Lung (tissue), 12 donors: ENCODE data around the gene SH2D1A. TPM values are rescaled to one million over a fixed set of nuclear protein-coding genes. Genes with fewer than 3 reads are reported as not detected.

ENCODE experiments used
- ATAC-seq: fragments of 200-7000 bp; cut with Tn5 transposase; one replicate; pipeline ENCODE4 v1.9.1; 2020; ENCODE audit warnings: moderate number of reproducible peaks; ENCODE audit not compliant: insufficient read depth, low FRiP score
- DNase-seq, 3 donors: peaks; one replicate each; pipeline ENCODE4 v3.0.0-alpha.2; 2013 to 2017
- H3K27ac ChIP-seq, 2 donors: one replicate each; pipeline ENCODE4 v1.5.1; 2013; ENCODE audit warnings: mild to moderate bottlenecking in 2 of 2, moderate library complexity in 2 of 2, control low read depth in 1 of 2, inconsistent platforms in 1 of 2, low read depth in 1 of 2, low read length in 1 of 2
- H3K27me3 ChIP-seq, 3 donors: one replicate each; pipeline ENCODE4 v1.5.1; 2013; ENCODE audit warnings: low read length in 2 of 3; ENCODE audit not compliant: control insufficient read depth in 3 of 3, insufficient read depth in 3 of 3
- H3K36me3 ChIP-seq, 4 donors: one replicate each; pipeline ENCODE4 v1.5.1; 2013; ENCODE audit warnings: low read length in 4 of 4, mild to moderate bottlenecking in 1 of 4, moderate library complexity in 1 of 4; ENCODE audit not compliant: control insufficient read depth in 4 of 4, insufficient read depth in 4 of 4
- H3K4me1 ChIP-seq, 5 donors: one replicate each; pipeline ENCODE4 v1.5.1; 2013; ENCODE audit warnings: low read length in 5 of 5, mild to moderate bottlenecking in 2 of 5, moderate library complexity in 1 of 5; ENCODE audit not compliant: control insufficient read depth in 5 of 5, insufficient read depth in 5 of 5
- H3K4me3 ChIP-seq: one replicate; pipeline ENCODE4 v1.5.1; 2013; ENCODE audit warnings: mild to moderate bottlenecking, control low read depth, moderate library complexity
- H3K9ac ChIP-seq, 2 donors: one replicate each; pipeline ENCODE4 v1.5.1; 2013; ENCODE audit warnings: low read length in 2 of 2, control low read depth in 1 of 2; ENCODE audit not compliant: insufficient read depth in 1 of 2
- H3K9me3 ChIP-seq, 4 donors: one replicate each; pipeline ENCODE4 v1.5.1; 2013; ENCODE audit warnings: low read length in 3 of 4, mild to moderate bottlenecking in 1 of 4, moderate library complexity in 1 of 4; ENCODE audit not compliant: control insufficient read depth in 4 of 4, insufficient read depth in 3 of 4
- CTCF ChIP-seq: IDR thresholded peaks from 2 replicates; pipeline ENCODE4 v1.5.1; 2012; ENCODE audit warnings: mild to moderate bottlenecking; ENCODE audit errors: control extremely low read depth, extremely low read depth
- WGBS, 2 donors: extraction: QIAGEN DNeasy Blood & Tissue Kit; methylation state at CpG; one replicate each; pipeline ENCODE4 v1.1.7; 2013; 5-methylcytosine and 5-hydroxymethylcytosine counted together
- polyA plus RNA-seq, 2 donors: library from polyadenylated mRNA; stranded (reverse); fragments of 200-250 nt; gene quantifications; one replicate each; pipeline ENCODE4 v1.2.1, GENCODE V29; 2013
- total RNA-seq, 2 donors: library from RNA; depleted of rRNA in 1 of 2; stranded (reverse); fragments of >200 nt in 1 of 2; gene quantifications; one replicate each; pipeline ENCODE4 v1.2.1, GENCODE V29; 2014 to 2021
- donor health status: control.
- donor health status: control.
- donor health status: Bipolar disorder and iron deficiency.
- donor health status: healthy.
- donor health status: DM: yes; HTN: yes; CAD: no.

Gene SH2D1A
- total and polyA plus RNA-seq, 4 donors: 0.46 to 2.3 (median 0.91) TPM

GRCh38 chrX:124343016-124343415 is 3.3 kb upstream of the SH2D1A start:
- H3K27ac ChIP-seq: no peak overlapping the region
- no peaks in the 10 kb centered on the region for H3K4me1 ChIP-seq
- no peaks in the 10 kb centered on the region for H3K36me3 ChIP-seq
- H3K9me3 ChIP-seq: no peaks in the 10 kb centered on the region
- H3K9ac ChIP-seq: no peak overlapping the region
- DNase-seq (no peak), ATAC-seq (no peak)
- peaks cover 0 to 6% (median 0%) of the 10 kb centered on the region in 3 donors for H3K27me3 ChIP-seq
- H3K4me3 ChIP-seq: no peak overlapping the region
- TF ChIP-seq CTCF: no peak

- DNase-seq (no peak), ATAC-seq (no peak)
- H3K36me3 ChIP-seq: no peaks in the 10 kb centered on the region
- H3K27ac ChIP-seq: no peak overlapping the region
- WGBS, 2 donors: 63 to 71% methylated on average over 4 of the region's 4 CpGs
- no peaks in the 10 kb centered on the region for H3K4me1 ChIP-seq
- H3K9ac ChIP-seq: no peak overlapping the region
- no peak overlapping the region for H3K4me3 ChIP-seq
- no peak for TF ChIP-seq CTCF
- H3K9me3 ChIP-seq: no peaks in the 10 kb centered on the region
- peaks cover 0 to 7% (median 0%) of the 10 kb centered on the region in 3 donors for H3K27me3 ChIP-seq
Measured at GRCh38 chrX:124344246-124344645, 2.1 kb upstream of the SH2D1A start.

- 80 to 91% methylated on average over 10 to 15 of the region's 15 CpGs for WGBS, 2 donors
- Histone ChIP-seq H3K27ac (no peak overlapping the region), H3K27me3 (peaks cover 0 to 7% (median 0%) of the 10 kb centered on the region in 3 donors), H3K9ac (no peak overlapping the region), H3K9me3 (no peaks in the 10 kb centered on the region), H3K4me1 (no peaks in the 10 kb centered on the region), H3K4me3 (no peak overlapping the region), H3K36me3 (no peaks in the 10 kb centered on the region)
- TF ChIP-seq CTCF: no peak
- no peak for DNase-seq
- ATAC-seq: no peak
Measured at GRCh38 chrX:124346877-124347241, 496 bp downstream of the SH2D1A start.

GRCh38 chrX:124347242-124347641 is 879 bp downstream of the SH2D1A start:
- Histone ChIP-seq H3K27me3 (peaks cover 0 to 7% (median 0%) of the 10 kb centered on the region in 3 donors), H3K27ac (no peak overlapping the region), H3K4me1 (no peaks in the 10 kb centered on the region), H3K9ac (no peak overlapping the region), H3K36me3 (no peaks in the 10 kb centered on the region), H3K4me3 (no peak overlapping the region), H3K9me3 (no peaks in the 10 kb centered on the region)
- DNase-seq: no peak
- WGBS, 2 donors: 65 to 84% methylated on average over 5 of the region's 5 CpGs
- no peak for ATAC-seq
- no peak for TF ChIP-seq CTCF
